Measurements from ENCODE around the gene MEGF8.
A peak's percentile ranks its signal among the peaks of the same experiment; 100 is the strongest.

Gene MEGF8

DNA sequence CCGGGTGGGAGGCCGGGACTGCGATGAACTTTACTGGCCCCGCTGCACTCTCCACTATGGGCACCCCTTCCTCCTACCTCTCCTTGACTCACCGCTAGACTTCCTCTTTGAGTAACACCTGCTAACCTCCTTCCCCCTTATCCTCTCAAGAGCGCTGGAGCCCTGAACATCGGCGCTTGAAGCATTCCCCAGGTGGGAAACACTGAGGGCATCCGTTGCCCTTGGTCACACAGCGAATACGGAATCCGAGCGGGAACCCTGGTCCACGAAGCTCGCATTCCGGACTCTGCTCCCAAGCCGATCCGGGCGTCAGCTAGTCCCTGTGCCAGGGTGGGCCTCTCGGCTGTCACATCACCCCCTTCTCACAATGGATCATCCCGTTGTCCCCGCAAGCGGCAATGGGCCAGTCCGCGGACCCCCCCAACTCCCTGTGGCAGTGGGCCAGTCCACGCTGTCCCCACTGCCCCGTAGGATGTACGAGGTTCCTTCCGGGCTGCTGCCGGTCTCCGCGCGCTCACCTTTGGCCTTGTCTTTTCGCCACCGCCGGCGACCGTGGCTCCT, 97.5 kb downstream of the MEGF8 start:
- no peak for DNase-seq

- DNase-seq = peak; percentile 74
These were observed 98.3 kb downstream of the MEGF8 start for GRCh38 chr19:42423462-42424344.

DNA sequence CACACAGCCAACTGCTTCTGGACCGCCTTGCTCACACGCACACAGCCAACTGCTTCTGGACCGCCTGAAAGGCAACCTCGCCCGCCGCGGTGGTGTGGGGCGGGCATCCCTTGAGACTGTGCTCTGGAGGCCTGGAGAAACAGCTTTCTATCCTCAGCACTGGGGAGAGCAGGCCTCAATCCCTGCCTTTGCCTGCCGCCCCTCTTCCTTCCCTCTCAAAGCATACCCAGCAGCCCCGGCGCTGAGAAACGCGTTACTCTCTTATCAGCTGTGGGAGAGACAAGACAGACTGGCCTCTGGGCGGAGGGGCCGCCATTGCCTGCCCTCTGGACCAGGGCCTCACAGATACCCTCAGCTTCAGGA, 98.9 kb downstream of the MEGF8 start:
- DNase-seq = no peak

DNA sequence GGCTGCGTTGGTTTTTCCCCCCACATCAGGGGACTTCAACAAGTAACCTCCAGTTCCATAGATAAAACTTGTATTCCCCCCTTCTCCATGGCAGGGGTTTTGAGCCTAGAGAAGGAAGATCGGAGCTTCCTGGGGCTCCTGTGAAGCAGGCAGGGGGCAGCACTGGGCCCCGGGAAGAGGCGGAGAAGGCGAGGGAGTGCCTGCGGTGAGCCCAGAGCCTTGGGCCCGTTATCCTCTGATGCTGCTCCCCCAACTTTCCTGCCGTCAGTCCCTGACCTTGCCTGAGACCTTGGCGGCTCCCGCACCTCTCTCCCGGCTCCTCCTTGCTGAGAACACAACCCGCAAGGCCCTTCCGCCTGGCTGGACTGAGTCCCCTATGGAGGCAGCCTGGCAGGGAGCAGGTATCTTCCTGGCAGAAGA, 99.3 kb downstream of the MEGF8 start:
- DNase-seq = no peak

- DNase-seq = no peak
These were observed 101.2 kb downstream of the MEGF8 start for GRCh38 chr19:42426643-42427042.

DNA sequence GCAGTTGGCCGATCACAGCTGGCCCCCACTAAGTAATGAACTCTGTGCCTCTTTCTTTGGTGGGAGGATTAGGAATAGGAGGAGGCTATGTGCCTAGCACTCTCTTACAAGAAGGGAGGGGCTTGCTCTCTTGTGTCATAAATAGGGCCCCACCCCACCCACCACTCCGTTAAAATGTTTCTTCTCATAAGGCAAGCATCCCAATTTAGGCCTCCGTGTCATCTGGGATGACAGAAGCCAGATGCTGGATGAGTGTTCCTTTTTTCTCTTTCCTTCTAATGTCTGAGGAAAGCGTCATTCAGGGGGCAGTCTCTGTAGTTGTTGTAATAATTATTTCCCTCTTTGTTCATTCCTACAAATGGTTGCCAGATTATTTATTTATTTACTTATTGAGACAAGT, 101.9 kb downstream of the MEGF8 start, which contains the start of gene LIPE:
Gene LIPE, minus strand, starts transcription at position 76 of the 400 bp plus-strand sequence. CDS start 239 bp downstream, outside the sequence.
- peak; percentile 16 for DNase-seq

Measured in NCI-H524 treated with DMSO at 0.1 percent for 48 hours (cell line).